Body of pancreas (tissue), 4 donors: Measurements from ENCODE around the gene P2RX5. TPM values are rescaled to one million over a fixed set of nuclear protein-coding genes. Genes with fewer than 3 reads are reported as not detected.

ENCODE experiments used
- ATAC-seq: fragments of 150-250 bp; one replicate; pipeline ENCODE4 v1.9.1; 2016
- DNase-seq, 4 donors: peaks; one replicate each; pipeline ENCODE4 v3.0.0-alpha.2; 2019
- H3K27ac ChIP-seq, 4 donors: fragments of 200-600 bp; sonication (generic); 1 replicate in 3 of 4; 2 replicates in 1 of 4; pipeline versions ENCODE4 v1.5.1 to v1.6.1; 2016 to 2019; ENCODE audit warnings: mild to moderate bottlenecking in 1 of 4, mixed read lengths in 1 of 4, moderate library complexity in 1 of 4
- H3K27me3 ChIP-seq, 2 donors: fragments of 200-600 bp; sonication (generic); one replicate each; pipeline ENCODE4 v1.6.0; 2016; ENCODE audit warnings: mild to moderate bottlenecking in 1 of 2
- H3K36me3 ChIP-seq, 2 donors: fragments of 200-600 bp; sonication (generic); replicated peaks in 1 of 2; 2 replicates each; pipeline ENCODE4 v1.5.1; 2016; ENCODE audit warnings: low read depth in 2 of 2; ENCODE audit not compliant: insufficient read depth in 1 of 2
- H3K4me1 ChIP-seq: fragments of 200-600 bp; sonication (generic); one replicate; pipeline ENCODE4 v1.6.0; 2016
- H3K4me3 ChIP-seq, 2 donors: fragments of 200-600 bp; sonication (generic); 1 replicate in 1 of 2; 2 replicates in 1 of 2; pipeline ENCODE4 v1.5.1; 2016 to 2019
- H3K9me3 ChIP-seq, 3 donors: fragments of 200-600 bp; sonication (generic); 1 replicate in 2 of 3; 2 replicates in 1 of 3; pipeline ENCODE4 v1.5.1; 2016
- CTCF ChIP-seq, 7 experiments: fragments of 450-650 bp in 4 of 7; fragments of 200-600 bp in 3 of 7; sonication (generic) in 3 of 7; IDR thresholded peaks; one replicate each; pipeline ENCODE4 v1.5.1; 2016 to 2019; ENCODE audit warnings: antibody characterized with exemption in 7 of 7
- POLR2A ChIP-seq, 3 donors: fragments of 450-650 bp; IDR thresholded peaks; one replicate each; pipeline ENCODE4 v1.6.1; 2016; ENCODE audit warnings: antibody characterized with exemption in 3 of 3, mild to moderate bottlenecking in 2 of 3
- WGBS, 2 donors: methylation state at CpG; one replicate each; pipeline ENCODE4 v1.1.5; 2017; 5-methylcytosine and 5-hydroxymethylcytosine counted together
- intact Hi-C: fragments of 100-400 bp; cut with DNase I; formaldehyde crosslinking; loops from one replicate; pipeline ENCODE4 v1.15.1; 2023
- total RNA-seq, 2 donors: library from RNA; depleted of rRNA; stranded (reverse); fragments of >200 nt; gene quantifications; one replicate each; pipeline ENCODE4 v1.1.0, GENCODE V29; 2016

Gene P2RX5
- total RNA-seq, 2 donors from 2014 or later = 0.52 to 0.99 TPM

- Histone ChIP-seq H3K9me3 (no peaks in the 10 kb centered on the region), H3K27ac (no peak overlapping the region), H3K4me3 (no peak overlapping the region), H3K36me3 (no peaks in the 10 kb centered on the region), H3K4me1 (no peaks in the 10 kb centered on the region), H3K27me3 (no peaks in the 10 kb centered on the region)
- no peak for TF ChIP-seq POLR2A (IDR thresholded peaks at IDR 0.05)
- TF ChIP-seq CTCF (IDR thresholded peaks at IDR 0.05) = no peak
- DNase-seq (no peak), ATAC-seq (no peak)
- 53 to 58% methylated on average over 11 of the region's 11 CpGs for WGBS, 2 donors
- intact Hi-C loops = no loop called here
Observed at GRCh38 chr17:3675886-3676285, 20.1 kb downstream of the P2RX5 start.

GRCh38 chr17:3672571-3672970, 23.4 kb downstream of the P2RX5 start:
- intact Hi-C loops = no loop called here
- H3K27me3 ChIP-seq = no peaks in the 10 kb centered on the region
- no peaks in the 10 kb centered on the region for H3K36me3 ChIP-seq
- no peak overlapping the region for H3K27ac ChIP-seq
- DNase-seq (no peak), ATAC-seq (no peak)
- H3K4me3 ChIP-seq = no peak overlapping the region
- 94 to 95% methylated on average over 4 of the region's 4 CpGs for WGBS, 2 donors
- peaks cover 15% of the 10 kb centered on the region for H3K4me1 ChIP-seq
- no peak for TF ChIP-seq POLR2A (IDR thresholded peaks at IDR 0.05)
- no peak for TF ChIP-seq CTCF (IDR thresholded peaks at IDR 0.05)
- no peaks in the 10 kb centered on the region for H3K9me3 ChIP-seq

- WGBS, 2 donors = 37 to 40% methylated on average over 12 of the region's 12 CpGs
- H3K9me3 ChIP-seq = no peaks in the 10 kb centered on the region
- no peak for DNase-seq
- TF ChIP-seq POLR2A (IDR thresholded peaks at IDR 0.05) (no peak), CTCF (IDR thresholded peaks at IDR 0.05) (no peak)
- peak overlapping the region in 1 of 4 donors; percentile 96 for H3K27ac ChIP-seq
- peak overlapping the region; percentile 71 to 100 for H3K4me3 ChIP-seq
- H3K36me3 ChIP-seq = no peaks in the 10 kb centered on the region
- H3K27me3 ChIP-seq = no peaks in the 10 kb centered on the region
- intact Hi-C loops = no loop called here
- peaks cover 42% of the 10 kb centered on the region for H3K4me1 ChIP-seq
- no peak for ATAC-seq
Observed at GRCh38 chr17:3669548-3669947, 26.4 kb downstream of the P2RX5 start.

- Histone ChIP-seq H3K27me3 (no peaks in the 10 kb centered on the region), H3K36me3 (no peaks in the 10 kb centered on the region), H3K4me1 (peaks cover 42% of the 10 kb centered on the region), H3K27ac (peak overlapping the region; percentile 96 to 100 (median 100)), H3K9me3 (no peaks in the 10 kb centered on the region), H3K4me3 (peak overlapping the region; percentile 71 to 100)
- WGBS, 2 donors = 0% methylated on average over 2 to 32 of the region's 32 CpGs
- ATAC-seq (no peak), DNase-seq (no peak)
- intact Hi-C loops = no loop called here
- TF ChIP-seq POLR2A (IDR thresholded peaks at IDR 0.05) (no peak), CTCF (IDR thresholded peaks at IDR 0.05) (no peak)
Observed at GRCh38 chr17:3669085-3669347, 26.9 kb downstream of the P2RX5 start.

GRCh38 chr17:3668279-3669084, 27.5 kb downstream of the P2RX5 start, which contains the start of the genes EMC6 and TAX1BP3:
Gene EMC6 (plus strand): TSS chr17:3668812. CDS start chr17:3669147, 335 bp downstream.
Gene TAX1BP3 (minus strand): TSS chr17:3668578. CDS start chr17:3668526, 52 bp downstream.
- H3K4me1 ChIP-seq = peaks cover 42% of the 10 kb centered on the region
- intact Hi-C loops = no loop called here
- peak within 1 kb of the TSS; percentile 72 to 100 for H3K4me3 ChIP-seq
- peak within 1 kb of the TSS; percentile 96 to 100 (median 100) for H3K27ac ChIP-seq
- H3K36me3 ChIP-seq = peaks cover 3 to 5% of the 10 kb centered on the region in 2 donors
- no peaks in the 10 kb centered on the region for H3K27me3 ChIP-seq
- DNase-seq (peak; percentile 98 to 99 (median 99)), ATAC-seq (peak; percentile 90)
- WGBS, 2 donors = 0 to 7% methylated on average over 3 to 89 of the region's 89 CpGs
- H3K9me3 ChIP-seq = no peaks in the 10 kb centered on the region
- TF ChIP-seq CTCF (IDR thresholded peaks at IDR 0.05) (no peak), POLR2A (IDR thresholded peaks at IDR 0.05) (peak; percentile 96 to 99 (median 99))
